ENCODE measurements around the gene PRKG1. TPM values are rescaled to one million over a fixed set of nuclear protein-coding genes. Genes with fewer than 3 reads are reported as not detected.

The PRKG1 gene
- total RNA-seq, 1 donor from 2014 or later, result 17.9 TPM

GRCh38 chr10:51231754-51232153 is 157.5 kb downstream of the PRKG1 start:
- peaks cover 25% of the 10 kb centered on the region for H3K4me1 ChIP-seq
- intact Hi-C loops (cut with DNase I), result no loop called here
- no peak for DNase-seq (ENCODE audit: extremely low spot score in 2 of 2)
- H3K36me3 ChIP-seq, result no peaks in the 10 kb centered on the region
- H3K4me3 ChIP-seq, result no peak overlapping the region
- H3K9me3 ChIP-seq, result no peaks in the 10 kb centered on the region
- TF ChIP-seq CTCF (IDR thresholded peaks at IDR 0.05), result no peak
- TF ChIP-seq POLR2AphosphoS5 (IDR thresholded peaks at IDR 0.05; ENCODE audit: insufficient read depth in 1 of 2, low read depth in 1 of 2), result no peak
- no peak for TF ChIP-seq POLR2A (IDR thresholded peaks at IDR 0.05)
- no peaks in the 10 kb centered on the region for H3K27me3 ChIP-seq
- H3K27ac ChIP-seq, result no peak overlapping the region

- intact Hi-C loops (cut with DNase I), result no loop called here
- Histone ChIP-seq H3K9me3 (no peaks in the 10 kb centered on the region), H3K36me3 (no peaks in the 10 kb centered on the region), H3K4me1 (peaks cover 18% of the 10 kb centered on the region), H3K27me3 (no peaks in the 10 kb centered on the region), H3K4me3 (no peak overlapping the region), H3K27ac (no peak overlapping the region)
- no peak for DNase-seq (ENCODE audit: extremely low spot score in 2 of 2)
- TF ChIP-seq CTCF (IDR thresholded peaks at IDR 0.05) (no peak), POLR2A (IDR thresholded peaks at IDR 0.05) (no peak), POLR2AphosphoS5 (IDR thresholded peaks at IDR 0.05; ENCODE audit: insufficient read depth in 1 of 2, low read depth in 1 of 2) (no peak)
Observed at GRCh38 chr10:51233337-51234100, 159.2 kb downstream of the PRKG1 start.

GRCh38 chr10:51235865-51236264 is 161.6 kb downstream of the PRKG1 start:
- Histone ChIP-seq H3K27ac (no peak overlapping the region), H3K4me3 (no peak overlapping the region), H3K4me1 (peaks cover 18% of the 10 kb centered on the region), H3K27me3 (no peaks in the 10 kb centered on the region), H3K9me3 (no peaks in the 10 kb centered on the region), H3K36me3 (no peaks in the 10 kb centered on the region)
- no peak for DNase-seq (ENCODE audit: extremely low spot score in 2 of 2)
- TF ChIP-seq POLR2A (IDR thresholded peaks at IDR 0.05), result no peak
- no peak for TF ChIP-seq POLR2AphosphoS5 (IDR thresholded peaks at IDR 0.05; ENCODE audit: insufficient read depth in 1 of 2, low read depth in 1 of 2)
- no peak for TF ChIP-seq CTCF (IDR thresholded peaks at IDR 0.05)
- intact Hi-C loops (cut with DNase I), result no loop called here

GRCh38 chr10:51239006-51239405 is 164.7 kb downstream of the PRKG1 start:
- no peak overlapping the region for H3K4me3 ChIP-seq
- H3K27ac ChIP-seq, result no peak overlapping the region
- no peaks in the 10 kb centered on the region for H3K36me3 ChIP-seq
- H3K9me3 ChIP-seq, result no peaks in the 10 kb centered on the region
- H3K4me1 ChIP-seq, result no peaks in the 10 kb centered on the region
- no peak for DNase-seq (ENCODE audit: extremely low spot score in 2 of 2)
- H3K27me3 ChIP-seq, result no peaks in the 10 kb centered on the region
- intact Hi-C loops (cut with DNase I), result no loop called here
- TF ChIP-seq CTCF (IDR thresholded peaks at IDR 0.05) (no peak), POLR2A (IDR thresholded peaks at IDR 0.05) (no peak), POLR2AphosphoS5 (IDR thresholded peaks at IDR 0.05; ENCODE audit: insufficient read depth in 1 of 2, low read depth in 1 of 2) (no peak)

- DNase-seq (ENCODE audit: extremely low spot score in 2 of 2), result no peak
- TF ChIP-seq POLR2A (IDR thresholded peaks at IDR 0.05) (no peak), CTCF (IDR thresholded peaks at IDR 0.05) (no peak), POLR2AphosphoS5 (IDR thresholded peaks at IDR 0.05; ENCODE audit: insufficient read depth in 1 of 2, low read depth in 1 of 2) (no peak)
- intact Hi-C loops (cut with DNase I), result no loop called here
- H3K27ac ChIP-seq, result no peak overlapping the region
- peaks cover 13% of the 10 kb centered on the region for H3K4me1 ChIP-seq
- H3K9me3 ChIP-seq, result no peaks in the 10 kb centered on the region
- H3K27me3 ChIP-seq, result no peaks in the 10 kb centered on the region
- no peaks in the 10 kb centered on the region for H3K36me3 ChIP-seq
- H3K4me3 ChIP-seq, result no peak overlapping the region
Observed at GRCh38 chr10:51241461-51241860, 167.2 kb downstream of the PRKG1 start.
